Muscle layer of colon (tissue), 2 donors: ENCODE measurements around the gene SORL1.

ENCODE experiments used
- H3K27ac ChIP-seq: one replicate; pipeline ENCODE4 v1.7.0; 2013; ENCODE audit warnings: low read depth, mild to moderate bottlenecking, low read length, moderate library complexity
- H3K27me3 ChIP-seq, 2 donors: one replicate each; pipeline ENCODE4 v1.7.0; 2013; ENCODE audit warnings: low read length in 2 of 2, mild to moderate bottlenecking in 2 of 2; ENCODE audit not compliant: insufficient read depth in 2 of 2, control insufficient read depth in 1 of 2
- H3K36me3 ChIP-seq: one replicate; pipeline ENCODE4 v1.7.0; 2013; ENCODE audit warnings: mild to moderate bottlenecking, low read length; ENCODE audit not compliant: insufficient read depth
- H3K4me1 ChIP-seq: one replicate; pipeline ENCODE4 v1.7.0; 2013; ENCODE audit warnings: mild to moderate bottlenecking, low read length; ENCODE audit not compliant: insufficient read depth
- H3K4me3 ChIP-seq, 2 donors: one replicate each; pipeline ENCODE4 v1.7.0; 2013; ENCODE audit warnings: low read length in 2 of 2, low read depth in 1 of 2, mild to moderate bottlenecking in 1 of 2, moderate library complexity in 1 of 2
- H3K9ac ChIP-seq: one replicate; pipeline ENCODE4 v1.7.0; 2013; ENCODE audit warnings: low read length
- H3K9me3 ChIP-seq: one replicate; pipeline ENCODE4 v1.7.0; 2013; ENCODE audit warnings: mild to moderate bottlenecking, low read length
- donor health status: abdominal sarcoma.
- donor health status: Adenocarcinoma of cecum.

SORL1 gene

GRCh38 chr11:121521145-121522042, 69.3 kb downstream of the SORL1 start:
- no peak overlapping the region for H3K27ac ChIP-seq
- H3K27me3 ChIP-seq: no peaks in the 10 kb centered on the region
- H3K9me3 ChIP-seq: no peaks in the 10 kb centered on the region
- no peak overlapping the region for H3K4me3 ChIP-seq
- peaks cover 14% of the 10 kb centered on the region for H3K4me1 ChIP-seq
- no peak overlapping the region for H3K9ac ChIP-seq
- H3K36me3 ChIP-seq: no peaks in the 10 kb centered on the region

GRCh38 chr11:121522043-121522941, 70.2 kb downstream of the SORL1 start:
- Histone ChIP-seq H3K27ac (no peak overlapping the region), H3K36me3 (no peaks in the 10 kb centered on the region), H3K27me3 (no peaks in the 10 kb centered on the region), H3K9me3 (no peaks in the 10 kb centered on the region), H3K4me1 (peaks cover 14% of the 10 kb centered on the region), H3K9ac (no peak overlapping the region), H3K4me3 (no peak overlapping the region)

DNA sequence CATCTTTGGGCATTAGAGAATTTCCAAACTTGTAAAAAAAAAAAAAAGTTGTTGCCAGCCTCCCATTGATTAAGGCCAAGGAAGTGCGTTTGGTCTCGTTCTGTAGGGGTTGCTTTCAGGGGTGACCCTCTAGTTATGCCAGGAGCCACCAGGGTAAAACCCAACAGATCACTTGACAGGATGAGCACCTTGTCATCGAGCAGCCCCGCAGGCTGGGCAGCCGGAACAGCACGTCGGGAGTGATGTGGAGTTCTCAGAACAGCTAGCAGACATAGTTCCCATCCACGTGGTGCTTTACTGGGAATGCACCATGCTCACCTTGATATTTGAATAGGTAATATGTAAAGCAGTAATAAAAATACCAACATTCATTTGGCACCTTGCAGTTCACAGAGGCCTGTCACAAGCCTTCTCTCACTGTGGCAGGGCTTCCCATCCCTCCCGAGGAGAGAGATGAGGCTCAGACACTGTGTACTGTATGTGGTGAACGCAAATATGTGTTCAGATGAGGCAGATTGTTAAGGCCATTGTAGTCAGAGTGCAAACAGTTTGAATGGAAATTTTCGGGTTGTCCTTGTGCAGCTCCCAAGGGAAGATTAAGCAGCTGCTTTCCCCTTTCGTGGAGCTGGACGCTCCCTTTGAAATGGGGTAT, 71.6 kb downstream of the SORL1 start:
- Histone ChIP-seq H3K9me3 (no peaks in the 10 kb centered on the region), H3K27ac (no peak overlapping the region), H3K4me3 (no peak overlapping the region), H3K27me3 (no peaks in the 10 kb centered on the region), H3K9ac (no peak overlapping the region), H3K4me1 (peaks cover 14% of the 10 kb centered on the region), H3K36me3 (no peaks in the 10 kb centered on the region)

GRCh38 chr11:121524233-121524631, 72.1 kb downstream of the SORL1 start:
- Histone ChIP-seq H3K4me3 (no peak overlapping the region), H3K27me3 (no peaks in the 10 kb centered on the region), H3K36me3 (no peaks in the 10 kb centered on the region), H3K27ac (no peak overlapping the region), H3K9me3 (no peaks in the 10 kb centered on the region), H3K4me1 (peaks cover 14% of the 10 kb centered on the region), H3K9ac (no peak overlapping the region)

GRCh38 chr11:121525376-121525775, 73.3 kb downstream of the SORL1 start:
- Histone ChIP-seq H3K4me3 (no peak overlapping the region), H3K27me3 (no peaks in the 10 kb centered on the region), H3K27ac (no peak overlapping the region)

DNA sequence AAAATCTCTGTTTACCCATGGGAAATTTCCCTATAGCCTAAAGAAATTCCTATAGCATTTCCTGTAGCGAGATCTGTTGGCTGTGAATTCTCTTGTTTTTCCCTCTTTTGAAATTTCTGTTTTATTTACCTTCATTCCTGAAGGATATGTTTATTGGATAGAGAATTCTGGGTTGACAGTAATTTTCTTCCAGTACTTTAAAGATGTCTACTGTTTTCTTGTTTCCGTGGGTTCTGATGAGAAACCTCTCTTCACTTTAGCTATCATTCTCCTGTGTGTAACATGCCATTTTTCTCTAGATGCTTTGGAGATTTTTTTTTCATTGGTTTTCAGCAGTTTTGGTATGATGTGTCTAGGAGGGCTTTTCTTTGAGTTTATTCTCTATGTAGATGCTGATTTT, 78.1 kb downstream of the SORL1 start:
- H3K27me3 ChIP-seq: no peaks in the 10 kb centered on the region
- no peaks in the 10 kb centered on the region for H3K4me1 ChIP-seq
- H3K27ac ChIP-seq: no peak overlapping the region
- no peaks in the 10 kb centered on the region for H3K36me3 ChIP-seq
- no peak overlapping the region for H3K4me3 ChIP-seq
- no peak overlapping the region for H3K9ac ChIP-seq
- no peaks in the 10 kb centered on the region for H3K9me3 ChIP-seq

More at GRCh38 chr11:121525376-121525775, 73.3 kb downstream of the SORL1 start:
- Histone ChIP-seq H3K4me1 (peaks cover 10% of the 10 kb centered on the region), H3K9ac (no peak overlapping the region), H3K36me3 (no peaks in the 10 kb centered on the region), H3K9me3 (no peaks in the 10 kb centered on the region)

GRCh38 chr11:121533601-121534000, 81.5 kb downstream of the SORL1 start:
- no peaks in the 10 kb centered on the region for H3K27me3 ChIP-seq
- H3K36me3 ChIP-seq: no peaks in the 10 kb centered on the region
- H3K4me3 ChIP-seq: no peak overlapping the region
- H3K9me3 ChIP-seq: no peaks in the 10 kb centered on the region
- H3K4me1 ChIP-seq: no peaks in the 10 kb centered on the region
- H3K27ac ChIP-seq: no peak overlapping the region
- no peak overlapping the region for H3K9ac ChIP-seq

GRCh38 chr11:121534131-121535093, 82.3 kb downstream of the SORL1 start:
- Histone ChIP-seq H3K9me3 (no peaks in the 10 kb centered on the region), H3K4me1 (no peaks in the 10 kb centered on the region), H3K36me3 (no peaks in the 10 kb centered on the region), H3K27me3 (no peaks in the 10 kb centered on the region), H3K4me3 (no peak overlapping the region), H3K27ac (no peak overlapping the region), H3K9ac (no peak overlapping the region)

GRCh38 chr11:121535129-121535796, 83.1 kb downstream of the SORL1 start:
- Histone ChIP-seq H3K9me3 (no peaks in the 10 kb centered on the region), H3K4me1 (no peaks in the 10 kb centered on the region), H3K27ac (no peak overlapping the region), H3K27me3 (no peaks in the 10 kb centered on the region), H3K9ac (no peak overlapping the region), H3K4me3 (no peak overlapping the region), H3K36me3 (no peaks in the 10 kb centered on the region)

DNA sequence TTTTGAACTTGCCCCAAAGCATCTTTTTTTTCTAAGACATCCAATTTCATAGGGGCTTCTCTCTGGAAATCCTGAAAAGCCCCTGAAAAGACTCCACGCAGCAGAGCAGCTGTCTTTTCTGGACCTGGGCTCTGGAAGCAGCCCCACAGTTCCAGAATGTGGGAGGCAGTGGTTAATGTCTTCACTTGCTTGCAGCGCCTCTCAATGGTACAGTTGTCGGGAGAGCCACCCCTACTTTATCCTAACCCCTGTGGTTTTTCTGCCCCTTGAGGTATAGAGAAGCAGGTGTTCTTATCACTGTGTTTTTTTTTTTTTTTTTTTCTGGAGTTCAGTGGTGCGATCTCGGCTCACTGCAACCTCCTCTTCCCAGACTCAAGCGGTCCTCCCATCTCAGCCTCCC, 84.0 kb downstream of the SORL1 start:
- Histone ChIP-seq H3K4me3 (no peak overlapping the region), H3K4me1 (no peaks in the 10 kb centered on the region), H3K27me3 (no peaks in the 10 kb centered on the region), H3K36me3 (no peaks in the 10 kb centered on the region), H3K27ac (no peak overlapping the region), H3K9me3 (no peaks in the 10 kb centered on the region), H3K9ac (no peak overlapping the region)
